Fibroblast of skin of left biceps (primary cell): ENCODE data around the gene PPP1R16B.
A peak's percentile ranks its signal among the peaks of the same experiment; 100 is the strongest.
"Not testable (repeated sequence)": the region's sequence is repeated elsewhere in the genome, so short reads cannot be mapped to it uniquely, and the experiment has no call there.

ENCODE experiments used
- DNase-seq, 2 experiments: peaks; one replicate each; pipeline ENCODE4 v3.0.0-alpha.2; 2013; ENCODE audit warnings: low read depth in 2 of 2

The PPP1R16B gene

GRCh38 chr20:38935285-38935684 is 129.8 kb downstream of the PPP1R16B start:
- no peak for DNase-seq

GRCh38 chr20:38935967-38936407 is 130.5 kb downstream of the PPP1R16B start:
- no peak for DNase-seq

GRCh38 chr20:38937000-38937399 is 131.5 kb downstream of the PPP1R16B start:
- DNase-seq, result no peak

GRCh38 chr20:38937978-38938473 is 132.5 kb downstream of the PPP1R16B start:
- DNase-seq, result no peak

- DNase-seq, result no peak
Measured at GRCh38 chr20:38939686-38940085, 134.2 kb downstream of the PPP1R16B start.

- no peak for DNase-seq
Measured at GRCh38 chr20:38940644-38941043, 135.1 kb downstream of the PPP1R16B start.

- DNase-seq, result no peak
Measured at GRCh38 chr20:38941726-38942389, 136.4 kb downstream of the PPP1R16B start.

GRCh38 chr20:38945012-38945411 is 139.5 kb downstream of the PPP1R16B start:
- DNase-seq, result no peak

GRCh38 chr20:38946836-38947235 is 141.3 kb downstream of the PPP1R16B start:
- no peak for DNase-seq

GRCh38 chr20:38947931-38948362 is 142.4 kb downstream of the PPP1R16B start:
- DNase-seq, result no peak

- no peak for DNase-seq
Measured at GRCh38 chr20:38950254-38950653, 144.8 kb downstream of the PPP1R16B start.

- DNase-seq, result no peak
Measured at GRCh38 chr20:38951611-38952010, 146.1 kb downstream of the PPP1R16B start.

- DNase-seq, result no peak
Measured at GRCh38 chr20:38952153-38952552, 146.7 kb downstream of the PPP1R16B start.

- no peak for DNase-seq
Measured at GRCh38 chr20:38953630-38954340, 148.3 kb downstream of the PPP1R16B start.

- no peak for DNase-seq
Measured at GRCh38 chr20:38957235-38957876, 151.9 kb downstream of the PPP1R16B start.

- DNase-seq, result no peak
Measured at GRCh38 chr20:38957915-38958485, 152.5 kb downstream of the PPP1R16B start.

- DNase-seq, result not testable (repeated sequence)
Measured at GRCh38 chr20:38960187-38960687, 154.7 kb downstream of the PPP1R16B start.

- DNase-seq, result no peak
Measured at GRCh38 chr20:38961530-38962043, 156.1 kb downstream of the PPP1R16B start.

GRCh38 chr20:38962044-38962927 is 156.8 kb downstream of the PPP1R16B start, which contains the start of gene DHX35:
Gene DHX35 (plus strand): TSS chr20:38962344. CDS start chr20:38962368, 24 bp downstream.
- peak; percentile 88 to 89 for DNase-seq

GRCh38 chr20:38962928-38963401 is 157.5 kb downstream of the PPP1R16B start:
- no peak for DNase-seq
